ENCODE measurements around the gene COPS7A. TPM values are rescaled to one million over a fixed set of nuclear protein-coding genes. Genes with fewer than 3 reads are reported as not detected.

The COPS7A gene
- polyA plus RNA-seq, 3 donors = 70.1 to 77.1 (median 72.3) TPM

GRCh38 chr12:6778574-6779550, 55.0 kb downstream of the COPS7A start:
- Histone ChIP-seq H4K20me1 (ENCODE audit: insufficient read depth, low read length) (no peaks in the 10 kb centered on the region), H3K79me2 (ENCODE audit: insufficient read depth, low read length) (no peaks in the 10 kb centered on the region), H3K9me3 (replicated peaks in 1 of 2; ENCODE audit: control insufficient read depth in 1 of 2, insufficient read depth in 1 of 2, low read length in 2 of 2) (peaks cover 0 to 9% of the 10 kb centered on the region in 2 donors), H3K27ac (ENCODE audit: low read depth in 1 of 2, low read length in 2 of 2) (no peak overlapping the region), H3K36me3 (replicated peaks in 1 of 2; ENCODE audit: control insufficient read depth in 1 of 2, insufficient read depth in 2 of 2, low read length in 2 of 2) (no peaks in the 10 kb centered on the region), H3K27me3 (ENCODE audit: control insufficient read depth in 2 of 2, insufficient read depth in 2 of 2, low read length in 2 of 2) (peaks cover 4 to 44% of the 10 kb centered on the region in 2 donors), H3K9ac (ENCODE audit: insufficient read depth, low read length, poor library complexity, severe bottlenecking) (peak overlapping the region; percentile 42), H2AFZ (ENCODE audit: insufficient read depth, low read depth, low read length, poor library complexity, severe bottlenecking) (peak overlapping the region; percentile 72), H3K4me3 (replicated peaks in 1 of 3; ENCODE audit: low read depth in 2 of 3, low read length in 3 of 3) (peak overlapping the region; percentile 14 to 74 (median 21)), H3K4me1 (ENCODE audit: control insufficient read depth in 1 of 2, insufficient read depth in 2 of 2, low read length in 2 of 2) (peaks cover 17 to 37% of the 10 kb centered on the region in 2 donors), H3K4me2 (replicated peaks; ENCODE audit: extremely low read depth, low read length, poor library complexity, severe bottlenecking) (peak overlapping the region; percentile 85)
- intact Hi-C loops (cut with micrococcal nuclease) = loop anchor here (5.0 kb wide), 1 partner anchor 42 kb away; no protein-coding TSS in a partner anchor
- under 1% methylated on average over 32 of the region's 35 CpGs for WGBS (ENCODE audit: insufficient coverage)
- peak; percentile 82 to 87 (median 86) for DNase-seq
- Mint-ChIP-seq H3K36me3 (peaks cover 0 to 9% of the 10 kb centered on the region in 2 donors), H3K27me3 (ENCODE audit: low read depth in 3 of 3) (peaks cover 44 to 49% (median 47%) of the 10 kb centered on the region in 3 donors), H3K27ac (peak overlapping the region in 5 of 7 donors; percentile 33 to 88 (median 75)), H3K4me3 (peak overlapping the region; percentile 80 to 94), H3K9me3 (peaks cover 0 to 4% (median 2%) of the 10 kb centered on the region in 7 donors), H3K4me1 (peaks cover 25% of the 10 kb centered on the region)
- TF ChIP-seq, protein P1, sequence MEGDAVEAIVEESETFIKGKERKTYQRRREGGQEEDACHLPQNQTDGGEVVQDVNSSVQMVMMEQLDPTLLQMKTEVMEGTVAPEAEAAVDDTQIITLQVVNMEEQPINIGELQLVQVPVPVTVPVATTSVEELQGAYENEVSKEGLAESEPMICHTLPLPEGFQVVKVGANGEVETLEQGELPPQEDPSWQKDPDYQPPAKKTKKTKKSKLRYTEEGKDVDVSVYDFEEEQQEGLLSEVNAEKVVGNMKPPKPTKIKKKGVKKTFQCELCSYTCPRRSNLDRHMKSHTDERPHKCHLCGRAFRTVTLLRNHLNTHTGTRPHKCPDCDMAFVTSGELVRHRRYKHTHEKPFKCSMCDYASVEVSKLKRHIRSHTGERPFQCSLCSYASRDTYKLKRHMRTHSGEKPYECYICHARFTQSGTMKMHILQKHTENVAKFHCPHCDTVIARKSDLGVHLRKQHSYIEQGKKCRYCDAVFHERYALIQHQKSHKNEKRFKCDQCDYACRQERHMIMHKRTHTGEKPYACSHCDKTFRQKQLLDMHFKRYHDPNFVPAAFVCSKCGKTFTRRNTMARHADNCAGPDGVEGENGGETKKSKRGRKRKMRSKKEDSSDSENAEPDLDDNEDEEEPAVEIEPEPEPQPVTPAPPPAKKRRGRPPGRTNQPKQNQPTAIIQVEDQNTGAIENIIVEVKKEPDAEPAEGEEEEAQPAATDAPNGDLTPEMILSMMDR (IDR thresholded peaks at IDR 0.05) = peak; percentile 87

GRCh38 chr12:6779708-6780432, 56.0 kb downstream of the COPS7A start:
- DNase-seq = no peak
- Mint-ChIP-seq H3K4me1 (peaks cover 31% of the 10 kb centered on the region), H3K9me3 (peaks cover 0 to 2% (median 0%) of the 10 kb centered on the region in 7 donors), H3K27me3 (ENCODE audit: low read depth in 3 of 3) (peaks cover 34 to 39% (median 37%) of the 10 kb centered on the region in 3 donors), H3K27ac (peak overlapping the region in 1 of 7 donors; percentile 40), H3K36me3 (peaks cover 0 to 5% of the 10 kb centered on the region in 2 donors), H3K4me3 (no peak overlapping the region)
- no peaks in the 10 kb centered on the region for H4K20me1 ChIP-seq (ENCODE audit: insufficient read depth, low read length)
- no peak overlapping the region for H2AFZ ChIP-seq (ENCODE audit: insufficient read depth, low read depth, low read length, poor library complexity, severe bottlenecking)
- peaks cover 28 to 44% of the 10 kb centered on the region in 2 donors for H3K4me1 ChIP-seq (ENCODE audit: control insufficient read depth in 1 of 2, insufficient read depth in 2 of 2, low read length in 2 of 2)
- WGBS (ENCODE audit: insufficient coverage) = 97% methylated on average over 3 of the region's 6 CpGs
- no peak overlapping the region for H3K9ac ChIP-seq (ENCODE audit: insufficient read depth, low read length, poor library complexity, severe bottlenecking)
- no peaks in the 10 kb centered on the region for H3K9me3 ChIP-seq (replicated peaks in 1 of 2; ENCODE audit: control insufficient read depth in 1 of 2, insufficient read depth in 1 of 2, low read length in 2 of 2)
- H3K27me3 ChIP-seq (ENCODE audit: control insufficient read depth in 2 of 2, insufficient read depth in 2 of 2, low read length in 2 of 2) = peaks cover 0 to 34% of the 10 kb centered on the region in 2 donors
- no peak overlapping the region for H3K4me2 ChIP-seq (replicated peaks; ENCODE audit: extremely low read depth, low read length, poor library complexity, severe bottlenecking)
- H3K4me3 ChIP-seq (replicated peaks in 1 of 3; ENCODE audit: low read depth in 2 of 3, low read length in 3 of 3) = no peak overlapping the region
- H3K79me2 ChIP-seq (ENCODE audit: insufficient read depth, low read length) = no peaks in the 10 kb centered on the region
- H3K27ac ChIP-seq (ENCODE audit: low read depth in 1 of 2, low read length in 2 of 2) = no peak overlapping the region
- TF ChIP-seq, protein P1 (IDR thresholded peaks at IDR 0.05) = no peak
- intact Hi-C loops (cut with micrococcal nuclease) = loop anchor here (5.0 kb wide), 1 partner anchor 43 kb away; no protein-coding TSS in a partner anchor
- H3K36me3 ChIP-seq (replicated peaks in 1 of 2; ENCODE audit: control insufficient read depth in 1 of 2, insufficient read depth in 2 of 2, low read length in 2 of 2) = no peaks in the 10 kb centered on the region

All from CD14-positive monocyte (primary cell).